Stimulated activated CD8-positive, alpha-beta memory T cell treated with anti-CD3 and anti-CD28 coated beads, Interleukin-15, amount 100 ng/mL, for 1 hour (primary cell): ENCODE measurements around the gene PDGFB.

Experiments used
- DNase-seq: peaks from one replicate; pipeline ENCODE4 v3.0.0-alpha.2; 2020; ENCODE audit warnings: low read depth

Gene PDGFB

GRCh38 chr22:39239561-39240423 lies 5.0 kb downstream of the PDGFB start:
- no peak for DNase-seq

- DNase-seq: no peak
These were observed 5.7 kb downstream of the PDGFB start for GRCh38 chr22:39238966-39239505.

GRCh38 chr22:39238561-39238960 lies 6.2 kb downstream of the PDGFB start:
- no peak for DNase-seq

GRCh38 chr22:39238101-39238466 lies 6.7 kb downstream of the PDGFB start:
- DNase-seq: no peak

- DNase-seq: no peak
These were observed 7.3 kb downstream of the PDGFB start for GRCh38 chr22:39237318-39238100.

GRCh38 chr22:39236321-39237317 lies 8.2 kb downstream of the PDGFB start:
- DNase-seq: no peak

- no peak for DNase-seq
These were observed 9.7 kb downstream of the PDGFB start for GRCh38 chr22:39234867-39235687.

- DNase-seq: no peak
These were observed 10.4 kb downstream of the PDGFB start for GRCh38 chr22:39234472-39234787.

GRCh38 chr22:39233710-39234471 lies 10.9 kb downstream of the PDGFB start:
- DNase-seq: no peak

GRCh38 chr22:39232806-39233709 lies 11.7 kb downstream of the PDGFB start:
- DNase-seq: no peak

- DNase-seq: no peak
These were observed 12.5 kb downstream of the PDGFB start for GRCh38 chr22:39232246-39232645.

- no peak for DNase-seq
These were observed 13.4 kb downstream of the PDGFB start for GRCh38 chr22:39231197-39231950.

GRCh38 chr22:39230261-39231196 lies 14.3 kb downstream of the PDGFB start:
- DNase-seq: no peak

GRCh38 chr22:39229688-39230260 lies 15.0 kb downstream of the PDGFB start:
- DNase-seq: no peak

GRCh38 chr22:39229075-39229474 lies 15.7 kb downstream of the PDGFB start:
- no peak for DNase-seq

GRCh38 chr22:39227542-39228272 lies 17.1 kb downstream of the PDGFB start:
- no peak for DNase-seq
